K562 (cell line): ENCODE data around the gene PHETA1. TPM values are rescaled to one million over a fixed set of nuclear protein-coding genes. Genes with fewer than 3 reads are reported as not detected.

Experiments used
- ATAC-seq: fragments of 200-7000 bp; cut with Tn5 transposase; 3 replicates; pipeline ENCODE4 v1.9.1; 2020; ENCODE audit warnings: moderate library complexity
- BruUV-seq: library from RNA; stranded (reverse); fragments of 400-500 nt; replicated peaks from 2 replicates; lab custom pipeline; 2021; lab: Mats Ljungman, UMichigan
- CTCF ChIA-PET: fragments of 300-600 bp; formaldehyde crosslinking; extraction: SDS; loops from one replicate; lab custom pipeline; 2021; ENCODE audit warnings: low intra/inter-chr PET ratio; lab: Yijun Ruan, JAX
- POLR2A ChIA-PET: fragments of 300-600, 350-650 bp; sonication (Branson Sonifier 250); formaldehyde crosslinking; extraction: SDS; loops from one replicate; lab custom pipeline; 2021; ENCODE audit warnings: antibody characterized with exemption, inconsistent platforms; lab: Yijun Ruan, JAX
- DNase-seq, 4 experiments: peaks; one replicate each; pipeline versions ENCODE4 v3.0.0 to v3.0.0-alpha.2; 2011 to 2018; ENCODE audit warnings: low spot score in 3 of 4, mixed read lengths in 3 of 4; ENCODE audit errors: extremely low read depth in 1 of 4
- FAIRE-seq: peaks from 2 replicates; lab custom pipeline; 2011; peaks lifted over from hg19 to GRCh38; lab: Jason Lieb, UNC
- H2AFZ ChIP-seq: 2 replicates; pipeline ENCODE4 v1.6.0; 2011; ENCODE audit warnings: low read depth, low read length, control low read depth, inconsistent platforms
- H3K27ac ChIP-seq: fragments of 200-600 bp; 3 replicates; pipeline ENCODE4 v1.8.0; 2011; ENCODE audit warnings: low read depth, mild to moderate bottlenecking, control low read depth, inconsistent platforms, low read length, moderate library complexity, mixed read lengths; ENCODE audit errors: extremely low read depth
- H3K27me3 ChIP-seq, 2 experiments: fragments of 300-600 bp in 1 of 2; 2 replicates in 1 of 2; 3 replicates in 1 of 2; pipeline versions ENCODE4 v1.6.0 to v1.8.0; 2011; ENCODE audit warnings: inconsistent platforms in 2 of 2, low read length in 2 of 2, mild to moderate bottlenecking in 1 of 2, mixed read lengths in 1 of 2, moderate library complexity in 1 of 2; ENCODE audit not compliant: control insufficient read depth in 2 of 2, insufficient read depth in 2 of 2
- H3K36me3 ChIP-seq: fragments of 300-600 bp; 3 replicates; pipeline ENCODE4 v1.8.0; 2011; ENCODE audit warnings: mild to moderate bottlenecking, low read length, inconsistent platforms; ENCODE audit not compliant: control insufficient read depth, insufficient read depth
- H3K4me1 ChIP-seq, 2 experiments: fragments of 200-600 bp in 1 of 2; replicated peaks in 1 of 2; 2 replicates in 1 of 2; 3 replicates in 1 of 2; pipeline versions ENCODE4 v1.5.1 to v1.8.0; 2011; ENCODE audit warnings: inconsistent platforms in 2 of 2, low read length in 2 of 2, mild to moderate bottlenecking in 1 of 2, mixed read lengths in 1 of 2, moderate library complexity in 1 of 2; ENCODE audit not compliant: control insufficient read depth in 2 of 2, insufficient read depth in 2 of 2
- H3K4me2 ChIP-seq: 2 replicates; pipeline ENCODE4 v1.6.1; 2011; ENCODE audit warnings: low read length, control low read depth, inconsistent platforms, mixed read lengths; ENCODE audit not compliant: insufficient read depth
- H3K4me3 ChIP-seq: fragments of 200-600 bp; sonication (generic), shearing (Covaris generic); 2 replicates; pipeline ENCODE4 v1.5.1; 2016; ENCODE audit warnings: control low read depth, inconsistent platforms
- H3K79me2 ChIP-seq: fragments of 200-600 bp; 3 replicates; pipeline ENCODE4 v1.8.0; 2011; ENCODE audit warnings: low read length, inconsistent platforms; ENCODE audit not compliant: control insufficient read depth, insufficient read depth
- H3K9ac ChIP-seq, 2 experiments: 2 replicates each; pipeline versions ENCODE4 v1.6.0 to v1.6.1; 2011; ENCODE audit warnings: low read depth in 2 of 2, low read length in 2 of 2, control low read depth in 1 of 2, inconsistent platforms in 1 of 2, mild to moderate bottlenecking in 1 of 2, mixed read lengths in 1 of 2; ENCODE audit not compliant: insufficient read depth in 1 of 2
- H3K9me1 ChIP-seq: one replicate; pipeline ENCODE4 v1.6.0; 2011; ENCODE audit warnings: inconsistent platforms, mild to moderate bottlenecking, low read length, moderate library complexity; ENCODE audit not compliant: control insufficient read depth, insufficient read depth
- H3K9me3 ChIP-seq: replicated peaks from 2 replicates; pipeline ENCODE4 v1.5.1; 2011; ENCODE audit warnings: low read depth, low read length, inconsistent platforms; ENCODE audit not compliant: control insufficient read depth, insufficient read depth
- H4K20me1 ChIP-seq: replicated peaks from 2 replicates; pipeline ENCODE4 v1.6.1; 2011; ENCODE audit warnings: low read length, inconsistent platforms, mixed read lengths; ENCODE audit not compliant: control insufficient read depth, insufficient read depth
- EWSR1 ChIP-seq: fragments of 450-650 bp; IDR thresholded peaks from 2 replicates; pipeline ENCODE4 v1.6.1; 2018; ENCODE audit warnings: borderline replicate concordance, mild to moderate bottlenecking, low read depth, moderate library complexity; ENCODE audit not compliant: partially characterized antibody
- KLF1 ChIP-seq: fragments of 450-650 bp; IDR thresholded peaks from 2 replicates; pipeline ENCODE4 v1.6.1; 2016; ENCODE audit warnings: missing genetic modification characterization, missing compliant biosample characterization
- NUFIP1 ChIP-seq: fragments of 450-650 bp; IDR thresholded peaks from 2 replicates; pipeline ENCODE4 v1.6.1; 2018; ENCODE audit not compliant: partially characterized antibody
- RAD21 ChIP-seq, 2 experiments: fragments of 250-450 bp in 1 of 2; fragments of 450-650 bp in 1 of 2; sonication (Bioruptor Pico) in 1 of 2; formaldehyde crosslinking in 1 of 2; IDR thresholded peaks in 1 of 2; conservative IDR thresholded peaks in 1 of 2; 2 replicates each; pipeline versions ENCODE4 v1.4.0 to v1.8.0; 2020 to 2022; ENCODE audit warnings: mild to moderate bottlenecking in 2 of 2, moderate library complexity in 1 of 2
- RBM14 ChIP-seq: fragments of 200-400 bp; formaldehyde crosslinking; IDR thresholded peaks from 2 replicates; pipeline ENCODE4 v1.6.1; 2018; ENCODE audit warnings: low read depth, mild to moderate bottlenecking, low read length, moderate library complexity, borderline replicate concordance; ENCODE audit not compliant: insufficient read depth
- SRSF3 ChIP-seq: fragments of 200-400 bp; formaldehyde crosslinking; IDR thresholded peaks from 2 replicates; pipeline ENCODE4 v1.6.1; 2016; ENCODE audit warnings: mild to moderate bottlenecking, low read length, moderate library complexity; ENCODE audit not compliant: insufficient read depth
- TOE1 ChIP-seq, 2 experiments: fragments of 450-650 bp in 1 of 2; sonication (generic) in 1 of 2; formaldehyde crosslinking in 1 of 2; IDR thresholded peaks; 2 replicates each; pipeline versions ENCODE4 v1.7.1 to v1.8.0; 2016 to 2022; ENCODE audit warnings: borderline replicate concordance in 2 of 2, mild to moderate bottlenecking in 2 of 2, antibody characterized with exemption in 1 of 2, inconsistent platforms in 1 of 2, low read depth in 1 of 2, missing genetic modification reagents in 1 of 2, moderate library complexity in 1 of 2
- WGBS: fragments of 100-300 bp; shearing (Covaris generic); methylation state at CpG from one replicate; pipeline ENCODE4 v1.1.6; 2016; ENCODE audit warnings: low coverage, mixed read lengths; ENCODE audit not compliant: insufficient coverage; ENCODE audit errors: missing lambda C conversion rate; 5-methylcytosine and 5-hydroxymethylcytosine counted together
- in situ Hi-C: fragments of 300-500 bp; cut with MboI; formaldehyde crosslinking; loops from 4 replicates; pipeline ENCODE4 v1.15.0; 2018; ENCODE audit warnings: inconsistent platforms, mixed read lengths
- intact Hi-C: fragments of 100-400 bp; cut with micrococcal nuclease; formaldehyde crosslinking; loops from 2 replicates; pipeline ENCODE4 v1.14.2; 2022
- polyA plus RNA-seq, 8 experiments: library from polyadenylated mRNA; depleted of rRNA in 4 of 8; stranded (reverse) in 5 of 8; unstranded in 3 of 8; fragments of >200 nt; fragmentation: Nextera tagmentation in 2 of 8; fragmentation: Illumina TruSeq in 1 of 8; extraction: Ambion mirVana in 2 of 8; extraction: Trizol in 1 of 8; gene quantifications; 2 replicates each; pipeline versions ENCODE4 v1.2.1 to v1.2.3, GENCODE V29; 2011 to 2014; ENCODE audit warnings: inconsistent platforms in 1 of 8, missing spikeins in 1 of 8
- total RNA-seq, 7 experiments: library from RNA; depleted of rRNA in 6 of 7; stranded (reverse); fragments of >200 nt in 6 of 7; fragmentation: Illumina TruSeq in 2 of 7; extraction: Trizol in 2 of 7; gene quantifications; 2 replicates each; pipeline versions ENCODE4 v1.2.1 to v1.2.3, GENCODE V29; 2011 to 2021; ENCODE audit warnings: low replicate concordance in 1 of 7
- TF ChIP-seq, protein P1 (sequence below): fragments of 450-650 bp; formaldehyde crosslinking; IDR thresholded peaks from 2 replicates; pipeline ENCODE4 v1.4.0; 2020; ENCODE audit warnings: mild to moderate bottlenecking, moderate library complexity
- TF ChIP-seq, protein P2 (sequence below), 3 experiments: IDR thresholded peaks in 2 of 3; conservative IDR thresholded peaks in 1 of 3; 2 replicates each; pipeline ENCODE4 v1.5.1; 2011 to 2012; ENCODE audit warnings: low read length in 3 of 3, mild to moderate bottlenecking in 3 of 3, control low read depth in 2 of 3, improper control_type of control experiment in 1 of 3, inconsistent platforms in 1 of 3, low read depth in 1 of 3, mixed read lengths in 1 of 3, moderate library complexity in 1 of 3; ENCODE audit not compliant: insufficient read depth in 2 of 3
- TF ChIP-seq, protein P3 (sequence below): sonication (generic); formaldehyde crosslinking; IDR thresholded peaks from 2 replicates; pipeline ENCODE4 v1.8.0; 2022; ENCODE audit warnings: missing genetic modification reagents, mild to moderate bottlenecking, moderate library complexity, borderline replicate concordance

Gene PHETA1
- total and polyA plus RNA-seq, 9 of the 15 experiments (the other 6 are each of a cell fraction or from before 2014, with no cell fraction given) = 0.03 to 12.4 (median 3.0) TPM

DNA sequence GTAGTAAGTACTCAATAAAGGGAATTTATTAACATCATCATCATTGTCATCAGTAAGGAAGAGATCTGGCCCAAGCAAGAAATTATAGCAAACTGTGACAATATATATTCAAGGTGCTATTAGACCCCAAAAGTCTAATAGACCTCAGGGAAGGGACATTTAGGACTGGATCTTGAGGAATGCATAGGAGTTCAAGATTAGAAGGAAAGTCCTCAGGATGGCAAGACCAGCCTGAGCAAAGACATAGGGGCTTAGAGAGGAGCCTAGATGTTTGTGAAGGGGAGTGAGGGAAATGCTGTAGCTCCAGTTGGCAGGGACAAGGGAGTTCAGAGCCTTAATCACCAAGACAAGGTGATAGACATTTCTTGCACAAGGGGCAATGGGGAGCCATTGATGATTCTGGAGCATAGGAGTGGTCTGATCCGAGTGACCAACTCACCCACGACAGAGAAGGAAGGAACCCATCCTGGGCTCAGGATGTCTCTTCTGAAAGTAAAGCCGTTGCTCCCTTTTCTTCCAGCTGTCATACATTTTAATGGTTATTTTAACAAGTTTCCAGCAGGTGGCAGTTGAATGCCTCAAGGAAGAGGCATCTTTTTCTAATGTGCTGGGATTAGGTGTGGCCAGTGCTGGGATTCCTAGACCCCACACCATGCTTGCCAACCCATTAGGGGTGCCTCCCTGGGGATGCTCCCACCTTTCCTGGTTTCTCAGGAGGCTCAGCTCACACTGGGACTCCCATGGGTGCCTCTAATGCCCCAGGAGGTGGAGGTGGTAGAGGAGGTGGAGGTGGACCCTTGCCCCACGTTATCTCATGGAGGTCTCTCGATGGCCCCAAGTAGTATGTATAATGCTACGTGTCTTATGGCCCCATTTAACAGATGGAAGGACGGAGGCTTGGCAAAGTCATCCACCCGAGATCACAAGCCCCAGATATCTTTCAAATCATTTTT, 37.8 kb downstream of the PHETA1 start:
- Histone ChIP-seq H3K27ac (no peak overlapping the region), H3K4me2 (no peak overlapping the region), H4K20me1 (peaks cover 4% of the 10 kb centered on the region; the same call in 1 of the 2 replicates), H3K9me1 (no peaks in the 10 kb centered on the region), H3K79me2 (no peaks in the 10 kb centered on the region), H3K4me1 (no peaks in the 10 kb centered on the region; a peak in 1 of 5 replicates), H3K27me3 (peaks cover 18 to 64% of the 10 kb centered on the region in 2 experiments; a peak in 4 of 5 replicates), H3K9ac (no peak overlapping the region), H3K4me3 (no peak overlapping the region), H3K36me3 (no peaks in the 10 kb centered on the region), H3K9me3 (no peaks in the 10 kb centered on the region), H2AFZ (no peak overlapping the region)
- peak; percentile 87 for ATAC-seq
- peak; percentile 95 for FAIRE-seq
- POLR2A ChIA-PET = interaction anchor here (0.6 to 1.2 kb wide), 6 partner anchors 15 to 1687 kb away, joined by 3 to 4 read pairs (median 3); no protein-coding TSS in a partner anchor
- CTCF ChIA-PET = interaction anchor here (0.6 to 1.7 kb wide), 2 partner anchors 120 to 480 kb away, joined by 4 to 9 read pairs; no protein-coding TSS in a partner anchor
- in situ Hi-C loops (loop anchor here (10.0 kb wide), 1 partner anchor 344 kb away; no protein-coding TSS in a partner anchor), intact Hi-C loops (loop anchor here (5.0 to 10.0 kb wide), 4 partner anchors 66 to 354 kb away; partner anchors contain the start of genes ACAD10 and BRAP)
- 6% methylated on average over 8 of the region's 8 CpGs for WGBS
- DNase-seq = peak; percentile 40 to 68 (median 50)
- BruUV-seq = no TSS peak
- no peak for TF ChIP-seq NUFIP1
- no peak for TF ChIP-seq SRSF3
- TF ChIP-seq, protein P1, sequence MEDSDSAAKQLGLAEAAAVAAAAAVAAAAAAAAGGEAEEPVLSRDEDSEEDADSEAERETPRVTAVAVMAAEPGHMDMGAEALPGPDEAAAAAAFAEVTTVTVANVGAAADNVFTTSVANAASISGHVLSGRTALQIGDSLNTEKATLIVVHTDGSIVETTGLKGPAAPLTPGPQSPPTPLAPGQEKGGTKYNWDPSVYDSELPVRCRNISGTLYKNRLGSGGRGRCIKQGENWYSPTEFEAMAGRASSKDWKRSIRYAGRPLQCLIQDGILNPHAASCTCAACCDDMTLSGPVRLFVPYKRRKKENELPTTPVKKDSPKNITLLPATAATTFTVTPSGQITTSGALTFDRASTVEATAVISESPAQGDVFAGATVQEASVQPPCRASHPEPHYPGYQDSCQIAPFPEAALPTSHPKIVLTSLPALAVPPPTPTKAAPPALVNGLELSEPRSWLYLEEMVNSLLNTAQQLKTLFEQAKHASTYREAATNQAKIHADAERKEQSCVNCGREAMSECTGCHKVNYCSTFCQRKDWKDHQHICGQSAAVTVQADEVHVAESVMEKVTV (CRISPR knock-in tag) = peak; percentile 27; the same call in 1 of the 2 replicates
- TF ChIP-seq, protein P2, sequence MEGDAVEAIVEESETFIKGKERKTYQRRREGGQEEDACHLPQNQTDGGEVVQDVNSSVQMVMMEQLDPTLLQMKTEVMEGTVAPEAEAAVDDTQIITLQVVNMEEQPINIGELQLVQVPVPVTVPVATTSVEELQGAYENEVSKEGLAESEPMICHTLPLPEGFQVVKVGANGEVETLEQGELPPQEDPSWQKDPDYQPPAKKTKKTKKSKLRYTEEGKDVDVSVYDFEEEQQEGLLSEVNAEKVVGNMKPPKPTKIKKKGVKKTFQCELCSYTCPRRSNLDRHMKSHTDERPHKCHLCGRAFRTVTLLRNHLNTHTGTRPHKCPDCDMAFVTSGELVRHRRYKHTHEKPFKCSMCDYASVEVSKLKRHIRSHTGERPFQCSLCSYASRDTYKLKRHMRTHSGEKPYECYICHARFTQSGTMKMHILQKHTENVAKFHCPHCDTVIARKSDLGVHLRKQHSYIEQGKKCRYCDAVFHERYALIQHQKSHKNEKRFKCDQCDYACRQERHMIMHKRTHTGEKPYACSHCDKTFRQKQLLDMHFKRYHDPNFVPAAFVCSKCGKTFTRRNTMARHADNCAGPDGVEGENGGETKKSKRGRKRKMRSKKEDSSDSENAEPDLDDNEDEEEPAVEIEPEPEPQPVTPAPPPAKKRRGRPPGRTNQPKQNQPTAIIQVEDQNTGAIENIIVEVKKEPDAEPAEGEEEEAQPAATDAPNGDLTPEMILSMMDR (IDR thresholded peaks at IDR 0.05 in 2 of 3, conservative IDR thresholded peaks at IDR 0.05 in 1 of 3; ENCODE audit: insufficient read depth in 2 of 3, low read depth in 1 of 3, low read length in 3 of 3) = peak; percentile 59 to 75 (median 71)
- no peak for TF ChIP-seq TOE1 (IDR thresholded peaks at IDR 0.05; ENCODE audit: borderline replicate concordance)
- TF ChIP-seq TOE1 (CRISPR knock-in tag; IDR thresholded peaks at IDR 0.05; ENCODE audit: borderline replicate concordance, low read depth) = no peak
- TF ChIP-seq, protein P3, sequence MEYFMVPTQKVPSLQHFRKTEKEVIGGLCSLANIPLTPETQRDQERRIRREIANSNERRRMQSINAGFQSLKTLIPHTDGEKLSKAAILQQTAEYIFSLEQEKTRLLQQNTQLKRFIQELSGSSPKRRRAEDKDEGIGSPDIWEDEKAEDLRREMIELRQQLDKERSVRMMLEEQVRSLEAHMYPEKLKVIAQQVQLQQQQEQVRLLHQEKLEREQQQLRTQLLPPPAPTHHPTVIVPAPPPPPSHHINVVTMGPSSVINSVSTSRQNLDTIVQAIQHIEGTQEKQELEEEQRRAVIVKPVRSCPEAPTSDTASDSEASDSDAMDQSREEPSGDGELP (CRISPR knock-in tag) = peak; percentile 32; the same call in 1 of the 2 replicates
- TF ChIP-seq KLF1 (tag) = no peak
- no peak for TF ChIP-seq RBM14
- TF ChIP-seq RAD21 (CRISPR knock-in tag; conservative IDR thresholded peaks at IDR 0.05 in 1 of 2, IDR thresholded peaks at IDR 0.05 in 1 of 2) = peak; percentile 50 to 70
- no peak for TF ChIP-seq EWSR1
